Activated CD4-positive, CD25-positive, alpha-beta regulatory T cell treated with anti-CD3 and anti-CD28 coated beads, Interleukin-2, amount 50 U/mL, for 24 hours (primary cell): ENCODE results near the gene RAB5B.
A peak's percentile ranks its signal among the peaks of the same experiment; 100 is the strongest.
"Not testable (repeated sequence)": the region's sequence is repeated elsewhere in the genome, so short reads cannot be mapped to it uniquely, and the experiment has no call there.

Experiments
- ATAC-seq, 2 donors: fragments of 150-1000 bp; cut with Tn5 transposase; one replicate each; pipeline ENCODE4 v1.10.0; 2021; ENCODE audit warnings: mild to moderate bottlenecking in 1 of 2, moderate library complexity in 1 of 2

Gene RAB5B

GRCh38 chr12:55984861-55985260 is 11.0 kb downstream of the RAB5B start:
- ATAC-seq: no peak

- no peak for ATAC-seq
These were observed 11.5 kb downstream of the RAB5B start for GRCh38 chr12:55985341-55985740.

- not testable (repeated sequence) for ATAC-seq
These were observed 12.1 kb downstream of the RAB5B start for GRCh38 chr12:55985976-55986375.

- no peak for ATAC-seq
These were observed 17.2 kb downstream of the RAB5B start for GRCh38 chr12:55991110-55991509.

- no peak for ATAC-seq
These were observed 19.5 kb downstream of the RAB5B start for GRCh38 chr12:55993230-55993853.

GRCh38 chr12:55995366-55995765 is 21.5 kb downstream of the RAB5B start:
- ATAC-seq: no peak

- ATAC-seq: peak; percentile 62 to 70
These were observed 22.4 kb downstream of the RAB5B start for GRCh38 chr12:55996201-55996714.

GRCh38 chr12:55996715-55997534 is 23.0 kb downstream of the RAB5B start, which contains the start of gene SUOX:
TSS of gene SUOX (plus strand) at chr12:55997276. CDS start at chr12:56002222, 4,946 bp downstream.
- peak; percentile 78 to 81 for ATAC-seq

GRCh38 chr12:55997535-55997859 is 23.6 kb downstream of the RAB5B start:
- peak in 1 of 2 donors; percentile 22 for ATAC-seq

- not testable (repeated sequence) for ATAC-seq
These were observed 25.6 kb downstream of the RAB5B start for GRCh38 chr12:55999522-55999921.

- ATAC-seq: not testable (repeated sequence)
These were observed 26.2 kb downstream of the RAB5B start for GRCh38 chr12:55999999-56000540.

GRCh38 chr12:56001487-56002100 is 27.7 kb downstream of the RAB5B start:
- ATAC-seq: no peak

GRCh38 chr12:56003376-56003775 is 29.5 kb downstream of the RAB5B start:
- ATAC-seq: not testable (repeated sequence)

GRCh38 chr12:56004211-56004610 is 30.3 kb downstream of the RAB5B start:
- no peak for ATAC-seq

- ATAC-seq: peak; percentile 66
These were observed 34.0 kb downstream of the RAB5B start for GRCh38 chr12:56007564-56008559.

GRCh38 chr12:56010111-56010570 is 36.3 kb downstream of the RAB5B start:
- no peak for ATAC-seq

GRCh38 chr12:56011509-56012090 is 37.7 kb downstream of the RAB5B start:
- ATAC-seq: no peak

GRCh38 chr12:56013482-56013881 is 39.6 kb downstream of the RAB5B start:
- ATAC-seq: no peak

GRCh38 chr12:56014205-56014604 is 40.3 kb downstream of the RAB5B start:
- ATAC-seq: no peak

GRCh38 chr12:56017181-56017580 is 43.3 kb downstream of the RAB5B start:
- no peak for ATAC-seq

GRCh38 chr12:56018356-56018755 is 44.5 kb downstream of the RAB5B start:
- no peak for ATAC-seq
